Fibroblast of pulmonary artery (primary cell): Measurements from ENCODE around the gene GPC1.

ENCODE experiments used
- DNase-seq: peaks from one replicate; pipeline ENCODE4 v3.0.0-alpha.2; 2010; ENCODE audit warnings: low read depth
- H3K4me3 ChIP-seq: replicated peaks from 2 replicates; pipeline ENCODE4 v1.5.1; 2011; ENCODE audit warnings: low read depth, mild to moderate bottlenecking, control low read depth, low read length, moderate library complexity
- TF ChIP-seq, protein P1 (sequence below): IDR thresholded peaks from 2 replicates; pipeline ENCODE4 v1.5.1; 2011; ENCODE audit warnings: mild to moderate bottlenecking, control low read depth, low read length, inconsistent platforms; ENCODE audit errors: missing control alignments

Gene GPC1

DNA sequence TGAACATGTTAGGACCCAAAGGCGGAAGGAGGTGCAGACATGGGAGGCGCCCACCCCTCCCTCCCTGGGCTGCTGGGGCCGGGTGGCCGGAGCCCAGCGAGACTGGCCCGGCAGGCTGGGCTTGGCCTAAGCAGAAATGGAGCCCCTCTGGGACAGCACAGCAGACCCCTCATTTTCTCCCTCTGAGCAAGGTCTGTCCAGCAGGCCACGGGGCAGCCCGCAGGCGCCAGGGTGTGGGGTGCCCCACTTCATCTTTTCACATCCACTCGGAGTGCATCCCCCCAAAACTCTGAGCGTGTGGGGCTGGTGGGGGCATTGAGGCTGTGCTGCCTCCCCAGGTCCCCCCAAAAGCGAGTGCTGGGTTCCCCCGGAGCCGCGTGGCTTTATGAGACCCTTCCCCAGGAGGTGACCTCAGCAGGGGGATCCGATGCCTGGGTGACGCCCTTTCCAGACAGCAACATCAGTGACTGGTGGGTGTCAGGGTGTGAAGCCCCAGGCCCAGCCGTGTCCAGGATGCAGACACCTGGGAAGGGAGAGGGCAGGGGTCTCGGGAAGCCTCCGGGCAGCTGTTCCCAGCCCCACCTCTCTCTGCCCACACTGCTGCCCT, 36.7 kb upstream of the GPC1 start:
- TF ChIP-seq, protein P1, sequence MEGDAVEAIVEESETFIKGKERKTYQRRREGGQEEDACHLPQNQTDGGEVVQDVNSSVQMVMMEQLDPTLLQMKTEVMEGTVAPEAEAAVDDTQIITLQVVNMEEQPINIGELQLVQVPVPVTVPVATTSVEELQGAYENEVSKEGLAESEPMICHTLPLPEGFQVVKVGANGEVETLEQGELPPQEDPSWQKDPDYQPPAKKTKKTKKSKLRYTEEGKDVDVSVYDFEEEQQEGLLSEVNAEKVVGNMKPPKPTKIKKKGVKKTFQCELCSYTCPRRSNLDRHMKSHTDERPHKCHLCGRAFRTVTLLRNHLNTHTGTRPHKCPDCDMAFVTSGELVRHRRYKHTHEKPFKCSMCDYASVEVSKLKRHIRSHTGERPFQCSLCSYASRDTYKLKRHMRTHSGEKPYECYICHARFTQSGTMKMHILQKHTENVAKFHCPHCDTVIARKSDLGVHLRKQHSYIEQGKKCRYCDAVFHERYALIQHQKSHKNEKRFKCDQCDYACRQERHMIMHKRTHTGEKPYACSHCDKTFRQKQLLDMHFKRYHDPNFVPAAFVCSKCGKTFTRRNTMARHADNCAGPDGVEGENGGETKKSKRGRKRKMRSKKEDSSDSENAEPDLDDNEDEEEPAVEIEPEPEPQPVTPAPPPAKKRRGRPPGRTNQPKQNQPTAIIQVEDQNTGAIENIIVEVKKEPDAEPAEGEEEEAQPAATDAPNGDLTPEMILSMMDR, result no peak
- no peak for DNase-seq
- no peak overlapping the region for H3K4me3 ChIP-seq

DNA sequence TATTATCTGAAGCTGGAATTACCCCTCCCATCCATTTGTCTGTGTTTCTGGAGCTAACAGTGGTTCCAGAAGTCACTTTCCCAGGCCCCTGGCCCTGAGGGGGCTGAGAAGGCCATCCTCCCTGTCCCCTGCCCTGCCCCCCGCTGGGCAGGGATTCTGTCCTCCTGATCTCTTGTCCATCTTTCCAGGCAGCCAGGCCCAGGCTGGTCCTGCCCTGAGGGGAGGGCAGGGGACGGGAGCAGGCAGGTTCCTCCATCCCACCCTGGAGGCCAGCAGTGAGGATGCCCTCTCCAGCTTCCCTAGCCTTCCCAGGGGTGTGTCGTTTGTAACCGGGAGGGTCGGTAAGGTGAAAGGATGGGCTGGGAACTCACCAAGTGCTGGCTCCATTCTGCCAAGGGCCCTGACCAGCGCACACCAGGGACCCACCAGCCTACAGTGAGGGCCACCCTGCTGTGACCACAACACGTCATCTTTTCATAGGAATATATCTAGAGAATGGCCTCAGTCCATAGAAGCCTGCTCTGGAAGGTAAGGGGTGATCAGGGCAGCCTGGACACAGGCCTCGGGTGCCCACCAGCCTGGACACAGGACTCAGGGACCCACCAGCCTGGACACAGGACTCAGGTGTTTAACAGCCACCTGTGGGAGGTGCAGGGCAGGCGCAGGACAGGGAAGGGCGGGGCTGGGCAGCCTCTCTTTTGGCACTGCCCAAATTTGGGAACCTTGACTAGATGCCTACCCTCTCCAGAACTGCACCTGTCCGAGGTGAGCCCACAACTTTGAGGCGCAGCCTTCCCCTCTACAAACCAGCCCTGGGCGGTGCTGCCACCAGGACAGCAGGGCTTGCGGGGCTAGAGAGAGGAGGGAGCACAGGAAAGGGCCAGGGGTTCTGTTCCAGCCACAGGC, 35.8 kb upstream of the GPC1 start:
- H3K4me3 ChIP-seq, result no peak overlapping the region
- no peak for DNase-seq
- TF ChIP-seq, protein P1, result no peak

DNA sequence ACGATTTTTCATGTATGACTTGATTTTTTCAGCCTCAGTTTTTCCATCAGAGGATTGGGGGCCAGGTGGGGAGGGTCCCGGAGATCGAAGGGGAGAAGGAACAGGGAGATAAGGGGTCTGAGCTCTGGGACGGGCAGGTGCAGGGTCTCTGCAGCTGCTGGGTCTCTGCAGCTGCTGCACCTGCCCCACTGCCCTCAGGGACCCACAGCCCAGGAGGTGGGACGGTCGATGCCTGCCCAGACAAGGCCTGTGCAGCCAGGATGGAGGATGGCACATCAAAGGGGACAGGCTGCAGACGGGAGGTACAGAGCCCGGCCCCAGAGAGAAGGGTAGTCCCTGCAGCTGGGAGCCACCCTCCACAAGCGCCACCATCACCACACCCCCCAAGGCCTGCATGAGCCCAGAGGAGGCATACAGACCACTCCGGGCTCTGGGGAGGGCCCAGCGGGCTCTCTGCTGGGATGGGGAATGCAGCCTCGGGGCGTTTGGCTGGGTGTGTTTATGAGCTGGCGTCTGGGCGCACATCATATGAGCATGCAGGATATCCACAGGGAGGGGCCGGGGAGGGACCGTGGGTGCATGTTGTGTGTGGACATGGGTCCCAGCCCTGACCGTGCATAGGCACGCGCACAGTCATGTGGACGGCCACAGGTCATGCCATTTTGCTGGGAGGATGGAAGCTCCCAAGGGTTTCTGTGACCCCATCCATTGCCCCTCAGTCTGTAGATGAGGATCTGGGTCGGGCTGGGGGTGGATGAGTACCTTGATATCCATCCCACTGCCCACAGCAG, 34.9 kb upstream of the GPC1 start:
- no peak overlapping the region for H3K4me3 ChIP-seq
- DNase-seq, result no peak
- TF ChIP-seq, protein P1, result no peak

DNA sequence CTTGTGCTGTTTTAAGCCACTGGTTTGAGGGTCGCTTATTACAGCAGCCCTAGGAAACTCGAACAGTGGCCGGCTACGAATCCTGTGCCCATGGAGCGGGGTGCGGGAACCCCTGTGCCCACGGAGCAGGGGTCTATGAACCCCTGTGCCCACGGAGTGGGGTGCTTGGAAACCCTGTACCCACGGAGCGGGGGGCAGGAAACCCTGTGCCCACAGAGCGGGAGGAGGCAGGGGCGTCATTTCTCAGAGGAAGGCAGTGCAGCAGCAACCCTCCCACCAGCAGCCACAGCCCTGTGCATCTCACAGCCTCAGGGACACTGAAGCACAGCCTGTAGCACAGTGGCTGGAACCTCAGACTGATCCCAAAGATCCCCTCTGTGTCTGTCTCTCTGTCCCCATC, 34.2 kb upstream of the GPC1 start:
- TF ChIP-seq, protein P1, result no peak
- DNase-seq, result no peak
- H3K4me3 ChIP-seq, result no peak overlapping the region

DNA sequence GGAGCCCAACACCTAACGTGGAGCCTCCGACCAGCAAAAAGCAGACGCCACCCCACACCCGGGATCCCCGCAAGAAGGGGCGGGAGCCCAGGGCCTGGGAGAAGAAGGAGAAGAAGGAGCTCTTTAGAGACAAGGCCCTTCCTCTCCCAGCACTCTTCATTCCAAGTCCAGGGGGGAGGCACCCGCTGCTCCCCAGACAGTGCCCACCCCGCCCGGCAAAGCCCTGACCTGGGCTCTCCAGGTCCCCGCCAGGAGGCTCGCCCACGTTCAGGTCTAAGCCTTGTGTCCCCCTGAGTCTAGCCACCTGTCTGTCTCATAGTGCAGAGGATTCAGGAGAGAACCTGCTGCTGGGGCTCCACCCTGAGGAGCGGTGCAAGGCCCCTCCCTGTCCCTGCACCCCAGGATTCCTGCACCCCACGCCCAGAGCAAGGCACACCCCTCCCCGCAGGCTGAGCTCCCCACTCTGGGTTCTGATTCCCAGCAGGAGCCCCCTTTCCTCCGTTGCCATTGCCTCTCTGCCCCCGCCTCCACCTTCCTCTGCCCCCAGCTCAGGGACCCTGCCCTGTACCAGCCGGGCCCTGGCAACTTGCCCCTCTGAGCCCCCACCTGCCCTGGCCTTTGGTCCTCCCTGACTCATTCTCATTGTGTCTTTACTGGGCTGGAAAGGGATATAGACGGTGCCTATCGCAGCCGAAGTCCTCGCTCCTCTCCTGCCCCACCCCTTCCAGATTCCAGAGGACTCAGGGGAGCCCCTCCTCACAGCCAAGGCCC, 33.5 kb upstream of the GPC1 start:
- no peak overlapping the region for H3K4me3 ChIP-seq
- DNase-seq, result no peak
- TF ChIP-seq, protein P1, result no peak

DNA sequence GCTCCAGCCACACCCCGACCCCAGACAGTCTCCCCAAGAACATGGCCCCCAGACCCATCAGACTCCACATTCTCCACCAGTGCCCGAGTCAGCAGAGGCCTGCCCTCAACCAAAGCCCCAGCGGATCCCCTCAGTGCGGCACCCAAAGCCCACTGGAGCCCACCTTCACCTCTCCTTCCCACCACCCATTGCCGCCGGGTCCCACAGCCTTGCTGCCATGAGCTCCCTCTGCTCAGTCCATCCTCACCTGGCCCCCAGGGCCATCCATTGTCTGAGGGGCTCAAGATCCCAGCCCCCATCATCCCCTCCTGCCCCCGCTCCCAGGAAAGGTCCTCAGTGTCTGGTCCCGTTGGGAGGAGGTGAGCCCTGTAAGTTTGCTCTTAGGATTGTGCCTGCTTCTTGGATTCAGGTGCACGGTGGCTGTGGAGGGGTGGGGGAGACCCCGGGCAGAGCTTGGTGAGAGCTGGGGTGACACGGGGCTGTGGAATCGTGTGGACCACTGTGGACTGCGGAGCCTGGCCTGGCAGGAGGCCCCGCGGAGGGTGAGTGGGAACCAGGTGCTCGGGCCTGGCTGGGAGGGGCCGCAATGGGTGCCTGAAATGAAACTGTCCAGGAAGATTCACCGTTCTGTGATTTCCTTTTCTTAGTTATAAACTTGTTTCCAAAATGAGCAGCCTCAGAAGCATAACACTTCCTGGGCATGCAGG, 32.7 kb upstream of the GPC1 start:
- H3K4me3 ChIP-seq, result no peak overlapping the region
- DNase-seq, result no peak
- TF ChIP-seq, protein P1, result no peak
